Measurements from ENCODE around the gene PFKL.
"Not testable (repeated sequence)": the region's sequence is repeated elsewhere in the genome, so short reads cannot be mapped to it uniquely, and the experiment has no call there.

The PFKL gene

DNA sequence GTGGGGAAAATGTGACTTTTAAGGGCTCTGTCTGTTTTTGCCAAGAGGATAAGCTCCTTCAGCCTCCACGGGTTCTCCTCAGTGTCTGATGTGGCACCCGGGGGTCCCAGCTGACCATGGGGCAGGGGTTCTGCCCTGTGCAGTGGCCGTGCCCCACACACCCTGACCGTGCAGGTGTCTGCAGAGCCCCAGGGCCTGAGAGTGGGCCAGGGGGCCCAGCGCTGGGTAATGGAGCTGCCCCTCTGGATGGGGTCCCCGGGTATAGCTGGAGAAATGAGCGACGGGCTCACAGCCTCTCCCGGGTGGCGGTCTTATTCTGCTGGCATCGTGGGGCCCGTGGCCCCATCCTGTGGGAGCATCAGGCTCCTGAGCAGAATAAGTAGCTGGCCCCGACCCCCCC lies 2.9 kb upstream of the PFKL start:
- Mint-ChIP-seq H3K36me3 (ENCODE audit: low read depth) (peaks cover 2% of the 10 kb centered on the region), H3K27me3 (no peaks in the 10 kb centered on the region), H3K4me3 (no peak overlapping the region), H3K9me3 (no peaks in the 10 kb centered on the region), H3K4me1 (peaks cover 40% of the 10 kb centered on the region), H3K27ac (no peak overlapping the region)
- ATAC-seq (no peak), DNase-seq (no peak)

DNA sequence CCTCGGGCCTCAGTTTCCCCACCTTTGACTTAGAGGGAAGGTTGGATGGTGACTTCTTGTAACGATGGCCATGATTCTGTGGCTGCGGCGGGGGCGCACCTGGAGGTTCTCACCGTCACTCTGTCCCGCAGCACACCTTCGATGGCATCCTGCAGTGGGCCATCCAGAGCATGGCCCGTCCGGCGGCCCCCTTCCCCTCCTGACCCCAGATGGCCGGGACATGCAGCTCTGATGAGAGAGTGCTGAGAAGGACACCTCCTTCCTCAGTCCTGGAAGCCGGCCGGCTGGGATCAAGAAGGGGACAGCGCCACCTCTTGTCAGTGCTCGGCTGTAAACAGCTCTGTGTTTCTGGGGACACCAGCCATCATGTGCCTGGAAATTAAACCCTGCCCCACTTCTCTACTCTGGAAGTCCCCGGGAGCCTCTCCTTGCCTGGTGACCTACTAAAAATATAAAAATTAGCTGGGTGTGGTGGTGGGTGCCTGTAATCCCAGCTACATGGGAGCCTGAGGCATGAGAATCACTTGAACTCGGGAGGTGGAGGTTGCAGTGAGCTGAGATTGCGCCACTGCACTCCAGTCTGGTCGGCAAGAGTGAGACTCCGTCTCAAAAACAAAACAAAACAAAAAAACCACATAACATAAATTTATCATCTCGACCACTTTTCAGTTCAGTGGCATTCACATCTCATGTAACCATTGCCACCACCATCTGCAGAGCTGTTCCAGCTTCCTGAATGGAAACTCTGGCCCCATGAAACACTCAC lies 2.1 kb upstream of the PFKL start:
- Mint-ChIP-seq H3K27ac (peak overlapping the region; percentile 67), H3K4me1 (peaks cover 46% of the 10 kb centered on the region), H3K9me3 (no peaks in the 10 kb centered on the region), H3K27me3 (no peaks in the 10 kb centered on the region), H3K36me3 (ENCODE audit: low read depth) (peaks cover 2% of the 10 kb centered on the region), H3K4me3 (peak overlapping the region; percentile 21)
- ATAC-seq (peak; percentile 55), DNase-seq (peak; percentile 82)

DNA sequence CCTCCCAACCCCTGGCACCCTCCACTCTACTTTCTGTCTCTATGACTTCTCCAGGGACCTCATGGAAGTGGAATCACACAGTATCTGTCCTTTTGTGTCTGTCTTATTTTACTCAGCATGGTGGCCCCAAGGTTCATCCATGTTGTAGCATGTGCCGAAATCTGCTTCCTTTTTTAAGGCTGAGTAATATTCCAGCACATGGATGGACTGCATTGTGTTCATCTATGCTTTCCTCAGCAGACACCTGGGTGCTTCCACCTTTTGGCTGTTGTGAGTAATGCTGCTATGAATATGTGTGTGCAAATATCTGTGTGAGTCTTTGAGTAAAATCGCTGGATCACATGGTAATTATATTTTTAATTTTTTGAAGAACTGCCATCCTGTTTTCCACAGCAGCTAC lies 1.6 kb upstream of the PFKL start:
- Mint-ChIP-seq H3K4me1 (peaks cover 49% of the 10 kb centered on the region), H3K27ac (peak overlapping the region; percentile 67), H3K27me3 (no peaks in the 10 kb centered on the region), H3K4me3 (peak overlapping the region; percentile 21), H3K9me3 (no peaks in the 10 kb centered on the region), H3K36me3 (ENCODE audit: low read depth) (peaks cover 2% of the 10 kb centered on the region)
- DNase-seq (no peak), ATAC-seq (no peak)

DNA sequence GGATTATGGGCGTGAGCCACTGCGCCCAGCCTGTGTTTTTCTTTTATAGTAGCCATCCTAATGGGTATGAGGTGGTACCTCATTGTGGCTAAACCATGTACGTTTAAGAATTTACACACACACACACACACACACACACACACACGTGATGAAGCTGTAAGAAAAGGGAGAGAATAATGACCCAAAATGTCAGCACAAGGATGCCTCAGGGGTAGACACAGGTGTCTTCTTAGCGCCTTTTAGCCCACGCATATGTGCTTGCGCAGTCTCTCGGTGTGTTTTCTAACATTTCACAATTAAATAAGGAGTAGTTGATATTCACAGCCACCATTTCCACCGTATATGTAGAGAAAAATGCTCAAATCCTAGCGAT lies 782 bp upstream of the PFKL start:
- ATAC-seq (no peak), DNase-seq (no peak)
- Mint-ChIP-seq H3K27me3 (no peaks in the 10 kb centered on the region), H3K4me1 (peaks cover 57% of the 10 kb centered on the region), H3K36me3 (ENCODE audit: low read depth) (peaks cover 4% of the 10 kb centered on the region), H3K27ac (peak overlapping the region; percentile 93), H3K9me3 (no peaks in the 10 kb centered on the region), H3K4me3 (peak overlapping the region; percentile 85)

DNA sequence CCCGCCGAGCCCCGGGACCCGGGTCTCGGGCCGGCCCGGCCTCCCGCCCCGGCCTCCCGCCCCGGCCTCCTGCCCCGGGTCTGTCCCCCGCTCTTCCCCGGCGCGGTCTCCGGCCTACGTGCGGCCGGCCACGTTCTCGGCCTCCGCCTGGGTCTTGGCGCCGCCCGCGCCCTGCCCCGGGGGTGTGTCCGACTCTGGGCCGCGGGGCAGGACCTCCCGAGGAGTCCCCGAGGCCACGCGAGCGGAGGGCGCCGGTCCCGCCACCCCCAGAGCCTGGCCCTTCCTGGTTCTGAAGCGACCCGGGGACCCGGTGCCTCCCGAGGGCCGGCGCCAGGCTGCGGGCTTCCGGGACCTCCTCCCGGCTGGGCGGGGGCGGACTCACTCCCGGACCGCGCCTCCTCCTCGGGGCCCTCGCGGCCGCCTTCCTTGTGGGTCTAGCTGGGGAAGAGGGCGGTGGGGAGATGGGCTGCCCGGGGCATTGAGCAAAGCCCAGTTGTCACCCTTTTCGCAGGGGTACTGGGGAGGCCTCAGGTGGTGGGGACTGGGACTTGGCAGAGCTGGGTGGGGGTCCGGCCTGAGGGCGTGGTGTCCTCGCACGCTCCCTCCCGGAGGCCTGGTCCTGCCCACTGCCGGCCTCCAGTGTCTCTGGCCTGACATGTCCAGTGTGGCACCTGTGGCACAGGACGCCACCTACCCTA lies 558 bp downstream of the PFKL start:
- ATAC-seq (peak; percentile 42), DNase-seq (peak; percentile 74)
- H3K27ac Mint-ChIP-seq, result peak overlapping the region; percentile 56
- H3K4me3 Mint-ChIP-seq, result peak overlapping the region; percentile 82
- no peaks in the 10 kb centered on the region for H3K9me3 Mint-ChIP-seq
- H3K36me3 Mint-ChIP-seq (ENCODE audit: low read depth), result peaks cover 7% of the 10 kb centered on the region
- peaks cover 57% of the 10 kb centered on the region for H3K4me1 Mint-ChIP-seq
- H3K27me3 Mint-ChIP-seq, result no peaks in the 10 kb centered on the region

DNA sequence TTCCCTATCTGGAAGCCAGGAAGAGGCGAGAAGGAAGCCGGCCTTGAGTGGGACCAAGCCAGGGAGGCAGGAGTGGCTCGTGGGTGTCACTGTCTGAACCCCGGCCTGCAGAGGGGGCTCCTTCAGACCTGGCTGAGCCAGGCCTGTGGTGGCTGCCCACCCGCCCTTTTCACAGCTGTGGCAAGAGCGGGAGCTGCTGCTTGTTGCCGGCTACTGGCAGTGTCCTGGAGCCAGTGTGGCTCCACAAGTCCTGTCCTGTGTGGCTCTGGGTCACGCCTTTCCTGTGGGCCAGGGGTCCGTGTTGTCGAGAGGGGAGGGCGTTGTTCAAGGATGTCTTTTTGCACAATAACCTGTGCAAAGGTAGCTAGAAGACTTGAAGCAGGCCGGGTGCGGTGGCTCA lies 1.3 kb downstream of the PFKL start:
- Mint-ChIP-seq H3K36me3 (ENCODE audit: low read depth) (peaks cover 7% of the 10 kb centered on the region), H3K9me3 (no peaks in the 10 kb centered on the region), H3K4me3 (peak overlapping the region; percentile 82), H3K27ac (peak overlapping the region; percentile 56), H3K4me1 (peaks cover 56% of the 10 kb centered on the region), H3K27me3 (no peaks in the 10 kb centered on the region)
- no peak for DNase-seq
- no peak for ATAC-seq

DNA sequence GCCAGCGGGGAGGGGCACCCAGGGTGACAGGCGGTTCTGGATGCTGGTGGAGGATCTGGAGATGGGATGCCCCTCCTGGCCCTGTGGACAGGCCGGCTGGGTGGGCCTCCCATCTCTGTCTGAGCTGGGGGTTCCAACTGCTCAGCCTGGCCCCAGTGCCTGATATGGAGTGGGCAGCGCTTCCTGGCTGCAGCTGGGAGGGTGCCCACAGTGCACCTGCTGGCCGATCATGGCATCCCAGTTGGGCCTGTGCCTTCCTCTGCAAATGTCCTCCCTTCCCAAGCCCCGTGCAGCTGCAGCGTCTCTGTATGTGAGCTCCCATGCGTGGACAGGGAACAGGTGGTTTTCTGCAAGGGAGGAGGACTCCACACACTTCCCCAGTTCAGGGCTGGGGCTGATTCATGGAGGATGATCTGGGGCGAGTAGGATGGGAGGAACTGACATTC lies 2.1 kb downstream of the PFKL start:
- Mint-ChIP-seq H3K36me3 (ENCODE audit: low read depth) (peaks cover 7% of the 10 kb centered on the region), H3K27me3 (no peaks in the 10 kb centered on the region), H3K4me1 (peaks cover 56% of the 10 kb centered on the region), H3K9me3 (no peaks in the 10 kb centered on the region), H3K27ac (peak overlapping the region; percentile 56), H3K4me3 (peak overlapping the region; percentile 34)
- no peak for DNase-seq
- ATAC-seq, result no peak

DNA sequence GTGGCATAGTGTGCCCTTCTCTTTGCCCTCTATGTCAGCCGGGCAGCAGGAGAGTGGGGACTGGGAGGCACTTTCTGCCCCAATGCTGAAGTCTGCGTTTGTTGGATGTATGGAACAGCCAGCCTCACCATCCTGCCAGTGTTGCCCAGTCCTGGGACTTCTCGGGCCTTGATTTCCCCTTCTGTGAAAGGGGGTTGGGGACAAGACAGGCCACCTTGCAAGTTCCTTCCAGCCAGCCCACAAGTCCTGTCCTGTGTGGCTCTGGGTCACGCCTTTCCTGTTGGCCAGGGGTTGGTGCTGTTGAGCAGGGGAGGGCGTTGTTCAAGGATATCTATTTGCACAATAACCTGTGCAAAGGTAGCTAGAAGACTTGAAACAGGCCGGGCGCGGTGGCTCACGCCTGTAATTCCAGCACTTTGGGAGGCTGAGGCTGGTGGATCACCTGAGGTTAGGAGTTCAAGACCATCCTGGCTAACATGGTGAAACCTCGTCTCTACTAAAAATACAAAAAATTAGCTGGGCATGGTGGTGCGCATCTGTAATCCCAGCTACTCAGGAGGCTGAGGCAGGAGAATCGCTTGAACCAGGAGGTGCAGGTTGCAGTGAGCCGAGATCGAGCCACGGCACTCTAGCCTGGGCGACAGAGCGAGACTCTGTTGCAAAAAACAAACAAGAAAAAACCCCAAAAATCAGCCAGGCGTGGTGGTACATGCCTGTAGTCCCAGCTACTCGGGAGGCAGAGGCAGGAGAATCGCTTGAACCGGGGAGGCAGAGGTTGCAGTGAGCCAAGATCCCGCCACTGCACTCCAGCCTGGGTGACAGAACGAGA lies 2.9 kb downstream of the PFKL start:
- peaks cover 11% of the 10 kb centered on the region for H3K36me3 Mint-ChIP-seq (ENCODE audit: low read depth)
- not testable (repeated sequence) for H3K9me3 Mint-ChIP-seq, DNase-seq, H3K27me3 Mint-ChIP-seq, H3K27ac Mint-ChIP-seq, H3K4me3 Mint-ChIP-seq, ATAC-seq
- peaks cover 50% of the 10 kb centered on the region for H3K4me1 Mint-ChIP-seq

DNA sequence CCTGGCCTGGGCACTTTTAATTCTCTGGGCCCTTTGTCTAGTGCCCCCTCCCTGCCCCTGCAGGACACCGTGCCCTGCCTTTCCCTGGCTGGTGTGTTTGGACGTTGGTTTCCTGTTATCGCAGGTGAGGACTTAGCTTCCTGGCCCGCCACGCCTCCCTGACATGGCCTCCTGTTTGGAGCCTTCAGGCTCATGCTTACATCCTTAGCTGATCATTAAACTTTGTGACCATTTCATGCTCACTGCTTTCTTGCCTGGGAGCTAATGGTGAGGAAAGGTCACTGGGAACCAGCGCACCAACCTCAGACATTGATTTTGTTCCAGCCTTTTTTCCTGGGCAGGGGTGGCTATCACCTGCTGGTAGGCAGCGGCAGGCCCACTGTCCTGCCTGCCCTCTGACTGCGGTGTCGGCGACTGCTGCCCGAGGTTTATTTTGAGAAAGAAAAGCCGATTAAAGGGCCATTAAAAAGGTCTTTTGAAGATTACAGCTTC lies 3.7 kb downstream of the PFKL start:
- no peak overlapping the region for H3K27ac Mint-ChIP-seq
- no peak for DNase-seq
- H3K4me3 Mint-ChIP-seq, result no peak overlapping the region

DNA sequence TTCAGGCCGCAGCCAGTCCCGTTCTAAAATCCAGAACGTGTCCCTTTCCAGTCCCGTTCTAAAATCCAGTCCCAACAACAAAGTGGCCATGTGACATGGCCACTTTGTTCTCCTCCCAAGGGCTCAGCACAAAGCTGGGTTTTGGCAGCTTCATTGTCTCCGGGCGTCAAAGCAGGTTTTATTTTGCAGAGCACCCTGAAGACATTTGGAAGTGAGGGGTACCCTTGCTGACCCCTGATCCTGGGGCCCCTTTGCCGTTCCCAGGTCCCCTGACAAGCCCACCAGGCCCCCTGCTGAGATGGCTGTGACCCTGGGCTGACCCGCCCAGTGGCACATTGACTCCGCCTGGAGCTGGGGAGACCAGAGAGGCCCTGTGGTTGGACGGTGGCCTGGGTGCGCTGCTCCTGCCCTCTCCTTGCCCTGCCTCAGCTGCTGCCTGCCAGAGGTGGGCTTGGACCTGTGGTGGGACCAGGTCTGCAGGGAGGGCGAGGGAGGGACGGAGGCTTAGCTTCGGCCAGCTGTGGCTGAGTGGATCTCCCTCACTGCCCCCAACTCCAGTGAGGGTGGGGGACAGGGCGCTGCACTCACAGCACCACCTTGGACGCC lies 4.3 kb downstream of the PFKL start:
- H3K4me3 Mint-ChIP-seq, result no peak overlapping the region
- H3K4me1 Mint-ChIP-seq, result peaks cover 38% of the 10 kb centered on the region

More for the DNA sequence above, 3.7 kb downstream of the PFKL start:
- peaks cover 43% of the 10 kb centered on the region for H3K4me1 Mint-ChIP-seq
- no peaks in the 10 kb centered on the region for H3K9me3 Mint-ChIP-seq
- H3K36me3 Mint-ChIP-seq (ENCODE audit: low read depth), result peaks cover 12% of the 10 kb centered on the region
- no peak for ATAC-seq
- H3K27me3 Mint-ChIP-seq, result no peaks in the 10 kb centered on the region

DNA sequence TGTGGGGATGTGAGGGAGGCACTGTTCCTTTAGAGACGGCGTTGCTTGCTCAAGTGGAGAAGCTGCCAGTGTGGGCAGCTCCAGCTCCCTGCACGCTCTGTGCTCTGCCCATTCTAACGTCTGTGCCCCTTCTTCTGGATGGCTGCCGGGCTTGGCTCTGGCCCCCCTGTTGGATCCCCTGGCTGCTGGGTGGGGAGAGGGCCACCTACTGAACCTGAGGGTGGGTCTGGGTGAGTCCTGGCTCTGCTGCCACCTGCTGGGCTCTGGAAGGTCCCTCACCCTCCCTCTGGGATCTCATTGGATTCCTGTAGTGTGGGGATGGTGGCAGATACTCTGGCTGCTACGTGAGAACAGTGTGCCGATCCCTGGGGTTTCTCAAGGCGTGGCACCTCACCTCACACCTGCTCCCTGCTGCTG lies 5.0 kb downstream of the PFKL start:
- peaks cover 34% of the 10 kb centered on the region for H3K4me1 Mint-ChIP-seq
- peak; percentile 49 for DNase-seq
- no peak overlapping the region for H3K4me3 Mint-ChIP-seq

More for the DNA sequence above, 4.3 kb downstream of the PFKL start:
- H3K27ac Mint-ChIP-seq, result no peak overlapping the region
- peaks cover 12% of the 10 kb centered on the region for H3K36me3 Mint-ChIP-seq (ENCODE audit: low read depth)
- no peaks in the 10 kb centered on the region for H3K9me3 Mint-ChIP-seq
- ATAC-seq (no peak), DNase-seq (no peak)
- no peaks in the 10 kb centered on the region for H3K27me3 Mint-ChIP-seq

DNA sequence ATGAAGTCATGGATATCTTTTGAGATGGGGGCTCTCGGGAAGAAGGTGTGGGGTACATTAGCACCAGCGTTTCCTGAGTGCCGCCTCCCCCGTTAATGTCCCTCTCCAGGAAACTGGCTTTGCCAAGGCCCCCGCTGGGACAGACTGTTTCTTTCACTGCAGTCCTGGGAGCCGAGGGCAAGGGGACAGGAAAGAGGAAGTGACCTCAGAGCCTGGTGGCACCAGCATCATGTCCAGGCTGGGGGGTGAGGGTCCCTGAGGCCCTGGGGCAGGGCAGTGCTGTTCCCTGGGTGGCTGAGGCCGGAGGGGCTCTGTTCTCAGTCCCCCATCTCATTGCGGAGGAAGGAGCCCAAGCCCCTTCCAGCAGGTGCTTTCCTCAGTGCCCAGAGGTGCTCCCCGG lies 5.8 kb downstream of the PFKL start:
- H3K4me3 Mint-ChIP-seq, result no peak overlapping the region
- ATAC-seq, result no peak
- DNase-seq, result no peak
- no peaks in the 10 kb centered on the region for H3K27me3 Mint-ChIP-seq
- H3K27ac Mint-ChIP-seq, result no peak overlapping the region
- H3K9me3 Mint-ChIP-seq, result no peaks in the 10 kb centered on the region
- H3K36me3 Mint-ChIP-seq (ENCODE audit: low read depth), result peaks cover 12% of the 10 kb centered on the region
- peaks cover 34% of the 10 kb centered on the region for H3K4me1 Mint-ChIP-seq

More for the DNA sequence above, 5.0 kb downstream of the PFKL start:
- H3K9me3 Mint-ChIP-seq, result no peaks in the 10 kb centered on the region
- ATAC-seq, result peak; percentile 42
- peaks cover 12% of the 10 kb centered on the region for H3K36me3 Mint-ChIP-seq (ENCODE audit: low read depth)
- H3K27ac Mint-ChIP-seq, result no peak overlapping the region
- no peaks in the 10 kb centered on the region for H3K27me3 Mint-ChIP-seq

DNA sequence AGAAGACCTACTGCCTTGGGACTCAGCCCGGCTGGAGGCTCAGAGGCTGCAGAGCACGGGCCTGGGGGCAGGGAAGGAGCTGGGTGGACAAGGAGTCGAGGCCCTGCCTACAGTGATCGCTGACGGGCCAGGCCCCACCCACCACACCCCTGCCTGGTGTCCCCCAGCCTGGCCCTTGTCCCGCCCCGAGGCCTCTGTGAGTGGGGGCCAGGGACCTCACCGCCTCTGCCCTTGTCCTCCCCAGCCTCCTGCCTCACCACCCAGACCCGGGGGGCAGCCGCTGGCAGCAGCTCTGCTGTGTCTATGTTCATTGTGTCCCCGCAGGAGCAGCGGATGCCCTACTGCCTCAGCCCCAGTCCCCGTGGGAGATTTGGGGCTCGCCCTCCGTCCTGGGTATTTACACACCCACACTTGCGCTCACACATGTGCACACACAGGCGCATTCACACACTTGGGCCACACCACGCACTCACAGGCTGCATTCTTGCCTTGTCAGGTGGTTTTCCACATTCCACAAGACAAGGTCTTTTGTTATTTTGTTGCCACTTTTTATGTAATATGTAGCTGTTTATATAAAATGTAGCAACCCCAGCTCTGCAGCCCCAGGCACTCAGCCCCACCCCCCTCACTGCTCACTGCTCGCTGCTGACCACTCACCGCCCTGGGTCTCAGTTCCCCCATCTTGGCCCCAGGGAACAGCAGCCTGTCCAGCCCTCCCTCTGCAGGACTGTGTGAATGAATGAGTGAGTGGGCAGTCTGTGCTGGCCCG lies 7.3 kb downstream of the PFKL start:
- H3K36me3 Mint-ChIP-seq (ENCODE audit: low read depth), result peaks cover 16% of the 10 kb centered on the region
- peaks cover 20% of the 10 kb centered on the region for H3K4me1 Mint-ChIP-seq
- no peaks in the 10 kb centered on the region for H3K27me3 Mint-ChIP-seq
- ATAC-seq, result no peak
- H3K27ac Mint-ChIP-seq, result no peak overlapping the region
- H3K4me3 Mint-ChIP-seq, result no peak overlapping the region
- no peaks in the 10 kb centered on the region for H3K9me3 Mint-ChIP-seq
- no peak for DNase-seq
